Endothelial cell of umbilical vein (primary cell): ENCODE data around the gene POC5. TPM values are rescaled to one million over a fixed set of nuclear protein-coding genes. Genes with fewer than 3 reads are reported as not detected.
"Not testable (repeated sequence)": the region's sequence is repeated elsewhere in the genome, so short reads cannot be mapped to it uniquely, and the experiment has no call there.

Experiments used
- BruUV-seq: library from RNA; stranded (reverse); fragments of 400-500 nt; replicated peaks from 2 replicates; lab custom pipeline; 2021; lab: Mats Ljungman, UMichigan
- CTCF ChIA-PET: fragments of 300-600, 350-600 bp; sonication (Branson Sonifier 250); formaldehyde crosslinking; loops from one replicate; lab custom pipeline; 2021; ENCODE audit warnings: antibody characterized with exemption, inconsistent platforms; lab: Charles Lee
- POLR2A ChIA-PET: fragments of 300-600, 350-600 bp; sonication (Branson Sonifier 250); formaldehyde crosslinking; loops from one replicate; lab custom pipeline; 2021; ENCODE audit warnings: antibody characterized with exemption, inconsistent platforms; lab: Charles Lee
- DNase-seq: peaks from one replicate; pipeline ENCODE4 v3.0.0-alpha.2; 2011; ENCODE audit warnings: low read depth, low spot score
- FAIRE-seq: peaks from 2 replicates; lab custom pipeline; 2011; peaks lifted over from hg19 to GRCh38; lab: Jason Lieb, UNC
- H2AFZ ChIP-seq: 2 replicates; pipeline ENCODE4 v1.6.0; 2012; ENCODE audit warnings: low read depth, low read length, control low read depth, inconsistent platforms
- H3K27ac ChIP-seq: 2 replicates; pipeline ENCODE4 v1.5.1; 2011; ENCODE audit warnings: low read depth, mild to moderate bottlenecking, control low read depth, low read length, moderate library complexity; ENCODE audit not compliant: insufficient read depth
- H3K27me3 ChIP-seq, 2 experiments: 2 replicates each; pipeline versions ENCODE4 v1.6.0 to v1.6.1; 2011; ENCODE audit warnings: low read length in 2 of 2, mixed read lengths in 1 of 2; ENCODE audit not compliant: control insufficient read depth in 2 of 2, insufficient read depth in 2 of 2
- H3K36me3 ChIP-seq, 2 experiments: 2 replicates in 1 of 2; 3 replicates in 1 of 2; pipeline ENCODE4 v1.5.1; 2011; ENCODE audit warnings: low read length in 2 of 2, mild to moderate bottlenecking in 1 of 2, moderate library complexity in 1 of 2; ENCODE audit not compliant: control insufficient read depth in 2 of 2, insufficient read depth in 2 of 2; ENCODE audit errors: extremely low read depth in 1 of 2
- H3K4me1 ChIP-seq: 3 replicates; pipeline ENCODE4 v1.5.1; 2011; ENCODE audit warnings: mild to moderate bottlenecking, low read length; ENCODE audit not compliant: control insufficient read depth, insufficient read depth; ENCODE audit errors: extremely low read depth
- H3K4me2 ChIP-seq: 2 replicates; pipeline ENCODE4 v1.6.1; 2011; ENCODE audit warnings: low read length, control low read depth, mixed read lengths; ENCODE audit not compliant: insufficient read depth
- H3K4me3 ChIP-seq, 3 experiments: fragments of 200-600 bp in 1 of 3; sonication (generic), shearing (Covaris generic) in 1 of 3; replicated peaks in 1 of 3; 2 replicates each; pipeline ENCODE4 v1.5.1; 2011 to 2016; ENCODE audit warnings: control low read depth in 3 of 3, low read length in 3 of 3, mild to moderate bottlenecking in 2 of 3, inconsistent platforms in 1 of 3, low read depth in 1 of 3, moderate library complexity in 1 of 3; ENCODE audit not compliant: insufficient read depth in 1 of 3
- H3K79me2 ChIP-seq: 2 replicates; pipeline ENCODE4 v1.6.0; 2012; ENCODE audit warnings: low read length, inconsistent platforms; ENCODE audit not compliant: control insufficient read depth, insufficient read depth
- H3K9ac ChIP-seq: replicated peaks from 2 replicates; pipeline ENCODE3; 2011; ENCODE audit warnings: low read length, control low read depth; ENCODE audit not compliant: insufficient read depth; ENCODE audit errors: extremely low read depth
- H3K9me1 ChIP-seq: replicated peaks from 3 replicates; pipeline ENCODE4 v1.6.0; 2011; ENCODE audit warnings: mild to moderate bottlenecking, low read length; ENCODE audit not compliant: control insufficient read depth, insufficient read depth; ENCODE audit errors: extremely low read depth
- H3K9me3 ChIP-seq: replicated peaks from 2 replicates; pipeline ENCODE4 v1.5.1; 2012; ENCODE audit warnings: low read length, inconsistent platforms; ENCODE audit not compliant: control insufficient read depth, insufficient read depth
- H4K20me1 ChIP-seq: replicated peaks from 2 replicates; pipeline ENCODE3; 2011; ENCODE audit warnings: mild to moderate bottlenecking, low read length; ENCODE audit not compliant: control insufficient read depth, insufficient read depth; ENCODE audit errors: extremely low read depth
- EZH2 ChIP-seq: IDR thresholded peaks from 2 replicates; pipeline ENCODE4 v1.6.1; 2012; ENCODE audit warnings: borderline replicate concordance, low read depth, mild to moderate bottlenecking, moderate library complexity, low read length, inconsistent platforms; ENCODE audit not compliant: severe bottlenecking
- FOS ChIP-seq: IDR thresholded peaks from 2 replicates; pipeline ENCODE4 v1.6.1; 2011; ENCODE audit warnings: mild to moderate bottlenecking, low read length, moderate library complexity, borderline replicate concordance; ENCODE audit not compliant: insufficient read depth
- GATA2 ChIP-seq: IDR thresholded peaks from 2 replicates; pipeline ENCODE4 v1.7.0; 2011; ENCODE audit warnings: low read depth, mild to moderate bottlenecking, moderate library complexity, mixed read lengths, low read length; ENCODE audit not compliant: insufficient read length, insufficient read depth
- JUN ChIP-seq: IDR thresholded peaks from 2 replicates; pipeline ENCODE4 v1.6.1; 2011; ENCODE audit warnings: borderline replicate concordance, low read depth; ENCODE audit not compliant: insufficient read length, insufficient read depth
- MYC ChIP-seq: IDR thresholded peaks from one replicate; pipeline ENCODE4 v1.6.1; 2011; ENCODE audit warnings: mild to moderate bottlenecking, low read depth, low read length
- POLR2A ChIP-seq: IDR thresholded peaks from 2 replicates; pipeline ENCODE4 v1.6.1; 2012; ENCODE audit warnings: low read depth, mild to moderate bottlenecking, control low read depth, low read length
- POLR2AphosphoS5 ChIP-seq: IDR thresholded peaks from 2 replicates; pipeline ENCODE4 v1.6.1; 2012; ENCODE audit warnings: low read depth, mild to moderate bottlenecking, control low read depth, low read length, moderate library complexity; ENCODE audit not compliant: insufficient read depth
- dilution Hi-C: fragments of 300-500 bp; cut with MboI; formaldehyde crosslinking; loops from one replicate; pipeline ENCODE4 v1.15.0; 2019; ENCODE audit warnings: low sequenced_read_pairs; ENCODE audit not compliant: extremely low pct_ligation_motif_present
- intact Hi-C: fragments of 100-400 bp; cut with micrococcal nuclease; formaldehyde crosslinking; loops from one replicate; pipeline ENCODE4 v1.10.0; 2022
- polyA plus RNA-seq, 4 experiments: library from polyadenylated mRNA; depleted of rRNA in 3 of 4; stranded (reverse) in 3 of 4; unstranded in 1 of 4; fragments of >200 nt; gene quantifications; 2 replicates each; pipeline versions ENCODE4 v1.2.1 to v1.2.3, GENCODE V29; 2011 to 2012; ENCODE audit warnings: missing spikeins in 1 of 4
- total RNA-seq: library from RNA; stranded (reverse); gene quantifications from 2 replicates; pipeline ENCODE4 v1.2.3, GENCODE V29; 2021
- TF ChIP-seq, protein P1 (sequence below): IDR thresholded peaks from 2 replicates; pipeline ENCODE4 v1.6.1; 2011; ENCODE audit not compliant: insufficient read depth, insufficient read length
- TF ChIP-seq, protein P2 (sequence below), 2 donors: IDR thresholded peaks; 1 replicate in 1 of 2; 2 replicates in 1 of 2; pipeline ENCODE4 v1.5.1; 2011; ENCODE audit warnings: low read length in 2 of 2, mild to moderate bottlenecking in 2 of 2, moderate library complexity in 2 of 2, control low read depth in 1 of 2, inconsistent platforms in 1 of 2, low read depth in 1 of 2; ENCODE audit not compliant: insufficient read depth in 1 of 2; ENCODE audit errors: extremely low read depth in 1 of 2

The POC5 gene
- total and polyA plus RNA-seq, 2 donors (not counting 3 experiments of a cell fraction or from before 2014, with no cell fraction given), result 8.3 to 15.9 TPM

DNA sequence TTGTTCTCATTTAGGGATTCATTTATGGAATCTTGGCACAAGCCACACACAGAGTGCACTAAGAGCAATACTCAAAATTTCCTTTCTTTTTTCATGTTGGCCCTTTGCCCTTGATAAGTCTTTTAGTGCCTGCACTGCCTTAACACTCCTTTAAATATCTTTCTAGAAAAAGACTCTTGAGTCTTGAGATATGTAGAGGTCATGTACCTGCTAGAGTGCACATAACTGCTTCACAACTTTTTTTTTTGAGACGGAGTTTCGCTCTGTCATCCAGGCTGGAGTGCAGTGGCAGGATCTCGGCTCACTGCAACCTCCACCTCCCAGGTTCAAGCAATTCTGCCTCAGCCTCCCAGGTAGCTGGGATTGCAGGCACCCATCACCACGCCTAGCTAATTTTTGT is 14.3 kb upstream of the POC5 start:
- intact Hi-C loops, result loop anchor here (10.0 kb wide), 1 partner anchor 853 kb away; no protein-coding TSS in a partner anchor
- H2AFZ ChIP-seq, H3K27ac ChIP-seq, H3K4me3 ChIP-seq, H3K9me1 ChIP-seq, H3K4me1 ChIP-seq, POLR2A ChIA-PET, H3K9ac ChIP-seq, H3K36me3 ChIP-seq, DNase-seq, CTCF ChIA-PET, H3K79me2 ChIP-seq, H3K9me3 ChIP-seq, H3K4me2 ChIP-seq, BruUV-seq, H4K20me1 ChIP-seq, FAIRE-seq, dilution Hi-C loops: not testable (repeated sequence)
- peaks cover 2 to 11% of the 10 kb centered on the region in 2 experiments for H3K27me3 ChIP-seq

DNA sequence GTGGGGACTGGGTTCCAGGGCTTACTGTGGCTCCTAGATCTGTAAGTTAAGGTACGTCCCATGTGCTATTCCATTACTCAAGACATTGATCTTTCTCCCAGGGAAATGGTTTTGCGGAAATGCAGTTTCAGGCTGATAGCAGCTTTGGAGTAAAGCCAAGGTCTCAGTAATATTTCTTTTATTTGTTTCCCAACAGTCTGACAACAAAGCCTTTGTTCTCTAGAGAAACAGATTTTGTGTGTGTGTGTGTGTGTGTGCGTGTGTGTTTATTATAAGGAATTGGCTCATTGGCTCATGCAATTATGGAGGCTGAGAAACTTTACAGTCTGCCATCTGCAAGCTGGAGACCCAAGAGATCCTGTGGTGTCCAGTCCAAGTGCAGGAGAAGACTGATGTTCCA is 12.1 kb upstream of the POC5 start:
- Histone ChIP-seq H3K79me2 (no peaks in the 10 kb centered on the region), H3K27ac (no peak overlapping the region), H3K36me3 (no peaks in the 10 kb centered on the region), H2AFZ (no peak overlapping the region), H3K9me1 (no peaks in the 10 kb centered on the region), H4K20me1 (no peaks in the 10 kb centered on the region), H3K27me3 (peaks cover 6 to 12% of the 10 kb centered on the region in 2 experiments), H3K4me1 (no peaks in the 10 kb centered on the region), H3K4me3 (no peak overlapping the region), H3K9ac (no peak overlapping the region), H3K4me2 (no peak overlapping the region), H3K9me3 (no peaks in the 10 kb centered on the region)
- TF ChIP-seq POLR2A, result no peak
- TF ChIP-seq, protein P1, sequence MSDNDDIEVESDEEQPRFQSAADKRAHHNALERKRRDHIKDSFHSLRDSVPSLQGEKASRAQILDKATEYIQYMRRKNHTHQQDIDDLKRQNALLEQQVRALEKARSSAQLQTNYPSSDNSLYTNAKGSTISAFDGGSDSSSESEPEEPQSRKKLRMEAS, result no peak
- no peak for TF ChIP-seq POLR2AphosphoS5
- TF ChIP-seq, protein P2, sequence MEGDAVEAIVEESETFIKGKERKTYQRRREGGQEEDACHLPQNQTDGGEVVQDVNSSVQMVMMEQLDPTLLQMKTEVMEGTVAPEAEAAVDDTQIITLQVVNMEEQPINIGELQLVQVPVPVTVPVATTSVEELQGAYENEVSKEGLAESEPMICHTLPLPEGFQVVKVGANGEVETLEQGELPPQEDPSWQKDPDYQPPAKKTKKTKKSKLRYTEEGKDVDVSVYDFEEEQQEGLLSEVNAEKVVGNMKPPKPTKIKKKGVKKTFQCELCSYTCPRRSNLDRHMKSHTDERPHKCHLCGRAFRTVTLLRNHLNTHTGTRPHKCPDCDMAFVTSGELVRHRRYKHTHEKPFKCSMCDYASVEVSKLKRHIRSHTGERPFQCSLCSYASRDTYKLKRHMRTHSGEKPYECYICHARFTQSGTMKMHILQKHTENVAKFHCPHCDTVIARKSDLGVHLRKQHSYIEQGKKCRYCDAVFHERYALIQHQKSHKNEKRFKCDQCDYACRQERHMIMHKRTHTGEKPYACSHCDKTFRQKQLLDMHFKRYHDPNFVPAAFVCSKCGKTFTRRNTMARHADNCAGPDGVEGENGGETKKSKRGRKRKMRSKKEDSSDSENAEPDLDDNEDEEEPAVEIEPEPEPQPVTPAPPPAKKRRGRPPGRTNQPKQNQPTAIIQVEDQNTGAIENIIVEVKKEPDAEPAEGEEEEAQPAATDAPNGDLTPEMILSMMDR (IDR thresholded peaks at IDR 0.05; ENCODE audit: extremely low read depth in 1 of 2, insufficient read depth in 1 of 2, low read depth in 1 of 2, low read length in 2 of 2), result no peak
- no peak for TF ChIP-seq FOS
- TF ChIP-seq JUN, result no peak
- TF ChIP-seq GATA2, result no peak
- no peak for TF ChIP-seq MYC
- no peak for TF ChIP-seq EZH2
- no TSS peak for BruUV-seq
- intact Hi-C loops, result no loop called here
- CTCF ChIA-PET, result no interaction called here
- dilution Hi-C loops, result no loop called here
- FAIRE-seq (no peak), DNase-seq (peak; percentile 17)
- POLR2A ChIA-PET, result no interaction called here
